NCI-H1930 (cell line): ENCODE data around the gene SNTB2.

Source experiments
- DNase-seq, 2 experiments: peaks; one replicate each; lab custom pipeline; 2025; lab: John Stamatoyannopoulos, UW

SNTB2 gene

GRCh38 chr16:69180011-69180338, 7.0 kb upstream of the SNTB2 start:
- no peak for DNase-seq

- no peak for DNase-seq
Measured at GRCh38 chr16:69182730-69183416, 4.1 kb upstream of the SNTB2 start.

GRCh38 chr16:69187446-69188235, 677 bp downstream of the SNTB2 start:
- DNase-seq: peak in 1 of 2 experiments; percentile 9

GRCh38 chr16:69188236-69188549, 1.2 kb downstream of the SNTB2 start:
- no peak for DNase-seq

GRCh38 chr16:69188716-69189115, 1.8 kb downstream of the SNTB2 start:
- DNase-seq: no peak

- no peak for DNase-seq
Measured at GRCh38 chr16:69190046-69190588, 3.2 kb downstream of the SNTB2 start.

- DNase-seq: no peak
Measured at GRCh38 chr16:69190598-69190997, 3.6 kb downstream of the SNTB2 start.

GRCh38 chr16:69191136-69191535, 4.2 kb downstream of the SNTB2 start:
- no peak for DNase-seq

GRCh38 chr16:69193855-69194254, 6.9 kb downstream of the SNTB2 start:
- no peak for DNase-seq

GRCh38 chr16:69194488-69194887, 7.5 kb downstream of the SNTB2 start:
- no peak for DNase-seq

- no peak for DNase-seq
Measured at GRCh38 chr16:69195369-69196029, 8.5 kb downstream of the SNTB2 start.

GRCh38 chr16:69197573-69197972, 10.6 kb downstream of the SNTB2 start:
- DNase-seq: no peak

- no peak for DNase-seq
Measured at GRCh38 chr16:69199382-69199781, 12.4 kb downstream of the SNTB2 start.

GRCh38 chr16:69201291-69201690, 14.3 kb downstream of the SNTB2 start:
- no peak for DNase-seq

- DNase-seq: no peak
Measured at GRCh38 chr16:69201787-69202186, 14.8 kb downstream of the SNTB2 start.

- DNase-seq: no peak
Measured at GRCh38 chr16:69204172-69204571, 17.2 kb downstream of the SNTB2 start.

GRCh38 chr16:69209735-69210134, 22.8 kb downstream of the SNTB2 start:
- no peak for DNase-seq

- DNase-seq: no peak
Measured at GRCh38 chr16:69217433-69217832, 30.5 kb downstream of the SNTB2 start.

- DNase-seq: no peak
Measured at GRCh38 chr16:69219279-69219678, 32.3 kb downstream of the SNTB2 start.

- DNase-seq: no peak
Measured at GRCh38 chr16:69223882-69224281, 36.9 kb downstream of the SNTB2 start.

GRCh38 chr16:69225121-69225520, 38.2 kb downstream of the SNTB2 start:
- DNase-seq: no peak

- DNase-seq: no peak
Measured at GRCh38 chr16:69233124-69233523, 46.2 kb downstream of the SNTB2 start.

GRCh38 chr16:69234460-69234859, 47.5 kb downstream of the SNTB2 start:
- DNase-seq: no peak
